HepG2 (cell line): ENCODE results near the gene QSOX2. TPM values are rescaled to one million over a fixed set of nuclear protein-coding genes. Genes with fewer than 3 reads are reported as not detected.

Experiments
- ATAC-seq: fragments of 200-7000 bp; cut with Tn5 transposase; 3 replicates; pipeline ENCODE4 v1.9.1; 2020; ENCODE audit warnings: mild to moderate bottlenecking, moderate library complexity
- BruUV-seq: library from RNA; stranded (reverse); fragments of 400-500 nt; replicated peaks from 2 replicates; lab custom pipeline; 2021; lab: Mats Ljungman, UMichigan
- CTCF ChIA-PET: fragments of 300-600 bp; formaldehyde crosslinking; extraction: SDS; loops from one replicate; lab custom pipeline; 2021; ENCODE audit warnings: low total read pairs, inconsistent platforms, low intra/inter-chr PET ratio; lab: Yijun Ruan, JAX
- POLR2A ChIA-PET: fragments of 350-600 bp; sonication (Branson Sonifier 250); formaldehyde crosslinking; loops from one replicate; lab custom pipeline; 2020; ENCODE audit warnings: antibody characterized with exemption, inconsistent platforms; lab: Yijun Ruan, JAX
- DNase-seq: peaks from one replicate; pipeline ENCODE4 v3.0.0-alpha.2; 2015; ENCODE audit warnings: low spot score
- FAIRE-seq: peaks from 3 replicates; lab custom pipeline; 2011; peaks lifted over from hg19 to GRCh38; lab: Jason Lieb, UNC
- H2AFZ ChIP-seq: one replicate; pipeline ENCODE4 v1.6.1; 2011; ENCODE audit warnings: low read length, inconsistent platforms
- H3K27ac ChIP-seq: fragments of 300-600 bp; 3 replicates; pipeline ENCODE4 v1.8.0; 2011; ENCODE audit warnings: mixed run types, mild to moderate bottlenecking, mixed read lengths, low read length, inconsistent platforms; ENCODE audit not compliant: insufficient read depth; ENCODE audit errors: extremely low read length
- H3K27me3 ChIP-seq, 2 experiments: fragments of 200-600 bp in 1 of 2; 2 replicates in 1 of 2; 3 replicates in 1 of 2; pipeline versions ENCODE4 v1.6.0 to v1.8.0; 2011; ENCODE audit warnings: low read length in 2 of 2, mild to moderate bottlenecking in 2 of 2, moderate library complexity in 2 of 2, inconsistent platforms in 1 of 2; ENCODE audit not compliant: insufficient read depth in 2 of 2, control insufficient read depth in 1 of 2
- H3K36me3 ChIP-seq, 2 experiments: fragments of 200-600 bp in 1 of 2; replicated peaks in 1 of 2; 2 replicates in 1 of 2; 3 replicates in 1 of 2; pipeline versions ENCODE4 v1.5.1 to v1.8.0; 2011; ENCODE audit warnings: low read length in 2 of 2, inconsistent platforms in 1 of 2; ENCODE audit not compliant: insufficient read depth in 2 of 2, control insufficient read depth in 1 of 2
- H3K4me1 ChIP-seq: 2 replicates; pipeline ENCODE4 v1.5.1; 2012; ENCODE audit warnings: low read length, inconsistent platforms; ENCODE audit not compliant: insufficient read depth
- H3K4me2 ChIP-seq: 2 replicates; pipeline ENCODE4 v1.6.0; 2011; ENCODE audit warnings: low read depth, low read length, inconsistent platforms
- H3K4me3 ChIP-seq, 3 experiments: fragments of 200-600 bp in 1 of 3; sonication (generic), shearing (Covaris generic) in 1 of 3; replicated peaks in 1 of 3; 2 replicates each; pipeline ENCODE4 v1.5.1; 2011 to 2016; ENCODE audit warnings: low read length in 3 of 3, inconsistent platforms in 2 of 3, low read depth in 2 of 3, mild to moderate bottlenecking in 2 of 3, control low read depth in 1 of 3, mixed read lengths in 1 of 3; ENCODE audit not compliant: insufficient read depth in 1 of 3
- H3K79me2 ChIP-seq: one replicate; pipeline ENCODE4 v1.6.1; 2011; ENCODE audit warnings: low read length, inconsistent platforms; ENCODE audit not compliant: insufficient read depth
- H3K9ac ChIP-seq: 2 replicates; pipeline ENCODE4 v1.6.0; 2011; ENCODE audit warnings: mild to moderate bottlenecking, low read depth, low read length, inconsistent platforms; ENCODE audit not compliant: insufficient read depth
- H3K9me3 ChIP-seq: 2 replicates; pipeline ENCODE4 v1.5.1; 2012; ENCODE audit warnings: mild to moderate bottlenecking, low read length
- H4K20me1 ChIP-seq: 2 replicates; pipeline ENCODE4 v1.6.0; 2011; ENCODE audit warnings: inconsistent platforms, mild to moderate bottlenecking, low read length, moderate library complexity; ENCODE audit not compliant: insufficient read depth
- CBX5 ChIP-seq: sonication (generic); formaldehyde crosslinking; IDR thresholded peaks from 2 replicates; pipeline ENCODE4 v1.4.0; 2020; ENCODE audit warnings: missing genetic modification reagents, borderline replicate concordance
- ZBTB7A ChIP-seq: sonication (generic); formaldehyde crosslinking; IDR thresholded peaks from 2 replicates; pipeline ENCODE4 v1.8.0; 2022; ENCODE audit warnings: mild to moderate bottlenecking, missing genetic modification reagents
- ZFP36 ChIP-seq: fragments of 150-350 bp; IDR thresholded peaks from 2 replicates; pipeline ENCODE4 v1.6.1; 2018; ENCODE audit warnings: borderline replicate concordance, low read length, low read depth; ENCODE audit not compliant: partially characterized antibody
- ZFP62 ChIP-seq: sonication (generic); formaldehyde crosslinking; IDR thresholded peaks from 2 replicates; pipeline ENCODE4 v1.4.0; 2020; ENCODE audit warnings: missing genetic modification reagents
- ZFYVE20 ChIP-seq: sonication (generic); formaldehyde crosslinking; IDR thresholded peaks from 2 replicates; pipeline ENCODE4 v1.8.0; 2023; ENCODE audit warnings: low read depth, mild to moderate bottlenecking, moderate library complexity, missing genetic modification reagents, borderline replicate concordance
- ZNF121 ChIP-seq: sonication (generic); formaldehyde crosslinking; IDR thresholded peaks from 2 replicates; pipeline ENCODE4 v1.5.0; 2020; ENCODE audit warnings: mild to moderate bottlenecking, missing genetic modification reagents
- WGBS: methylation state at CpG from one replicate; pipeline ENCODE4 v1.1.6; 2017; ENCODE audit warnings: low lambda C conversion rate; 5-methylcytosine and 5-hydroxymethylcytosine counted together
- in situ Hi-C: cut with HindIII; loops from 2 replicates; pipeline ENCODE4 v1.10.0; 2017; ENCODE audit warnings: low pct_unique_long_range_greater_than_20kb; ENCODE audit not compliant: extremely low pct_ligation_motif_present
- intact Hi-C: fragments of 100-400 bp; cut with micrococcal nuclease; formaldehyde crosslinking; loops from one replicate; pipeline ENCODE4 v1.10.0; 2022; ENCODE audit not compliant: unreplicated experiment
- polyA plus RNA-seq, 8 experiments: library from polyadenylated mRNA; depleted of rRNA in 3 of 8; stranded (reverse) in 7 of 8; unstranded in 1 of 8; fragments of >200 nt; fragmentation: Illumina TruSeq in 4 of 8; extraction: Trizol in 4 of 8; gene quantifications; 2 replicates each; pipeline versions ENCODE4 v1.2.1 to v1.2.3, GENCODE V29; 2011 to 2016; ENCODE audit warnings: low read depth in 4 of 8, missing spikeins in 1 of 8, mixed read lengths in 1 of 8; ENCODE audit not compliant: insufficient read depth in 1 of 8
- total RNA-seq, 5 experiments: library from RNA; depleted of rRNA; stranded (reverse); fragments of >200 nt; fragmentation: Illumina TruSeq; extraction: Trizol; gene quantifications; 2 replicates each; pipeline ENCODE4 v1.2.3, GENCODE V29; 2016; ENCODE audit warnings: low read depth in 1 of 5
- TF ChIP-seq, protein P1 (sequence below): sonication (generic); formaldehyde crosslinking; IDR thresholded peaks from 2 replicates; pipeline ENCODE4 v1.5.0; 2020; ENCODE audit warnings: mild to moderate bottlenecking, missing genetic modification reagents
- TF ChIP-seq, protein P2 (sequence below): sonication (generic); formaldehyde crosslinking; IDR thresholded peaks from 2 replicates; pipeline ENCODE4 v1.5.0; 2020; ENCODE audit warnings: mild to moderate bottlenecking, missing genetic modification reagents, borderline replicate concordance
- TF ChIP-seq, protein P3 (sequence below): sonication (generic); formaldehyde crosslinking; IDR thresholded peaks from 2 replicates; pipeline ENCODE4 v1.9.0; 2021; ENCODE audit warnings: missing genetic modification reagents, borderline replicate concordance

The QSOX2 gene
- total and polyA plus RNA-seq, 2 of the 13 experiments (the other 11 are each of a cell fraction or from before 2014, with no cell fraction given), result 27.1 to 42.1 TPM

DNA sequence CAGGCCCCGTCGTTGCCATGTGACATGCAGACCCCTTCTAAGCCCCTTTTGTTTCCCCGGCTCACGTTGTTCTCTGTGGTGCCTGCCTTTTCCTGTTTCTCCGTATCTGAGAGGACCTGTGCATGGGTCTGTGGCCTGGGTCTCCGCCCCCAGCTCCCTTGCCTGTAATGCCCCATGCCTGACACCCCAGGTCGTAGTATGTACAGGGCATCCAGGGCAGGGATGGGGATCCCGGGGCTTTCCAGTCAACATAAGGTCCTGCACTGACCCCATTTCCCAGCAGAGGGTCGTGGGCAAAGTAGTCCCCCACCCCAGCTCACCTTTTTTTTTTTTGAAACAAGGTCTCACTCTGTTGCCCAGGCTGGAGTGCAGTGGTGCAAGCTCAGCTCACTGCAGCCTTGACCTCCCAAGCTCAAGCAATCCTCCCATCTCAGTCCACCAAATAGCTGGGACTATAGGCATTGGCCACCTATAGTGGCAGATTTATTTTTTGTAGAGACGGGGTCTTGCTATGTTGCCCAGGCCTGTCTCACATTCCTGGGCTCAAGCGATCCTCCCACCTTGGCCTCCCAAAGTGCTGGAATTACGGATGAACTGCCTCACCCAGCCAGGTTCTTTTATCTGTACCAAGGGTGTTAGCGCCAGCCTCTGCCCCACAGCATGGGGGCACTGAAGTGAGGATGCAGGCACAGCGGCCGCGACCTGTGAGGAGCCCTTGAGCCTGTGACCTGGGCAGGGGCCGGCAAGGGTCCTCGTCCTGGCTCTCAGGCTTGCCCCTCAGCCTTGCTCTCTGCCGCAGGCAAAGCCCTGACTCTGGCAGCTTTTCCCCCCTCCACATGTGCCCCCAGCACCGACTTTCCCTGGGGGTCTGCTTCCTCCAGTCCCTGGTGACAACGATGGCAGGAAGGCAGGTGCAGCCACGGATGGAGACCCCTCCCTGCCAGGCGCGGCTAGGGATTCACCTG, 19.1 kb upstream of the QSOX2 start:
- no peak for FAIRE-seq
- Histone ChIP-seq H3K27me3 (peaks cover 21 to 79% of the 10 kb centered on the region in 2 experiments; a peak in 4 of 5 replicates), H3K9ac (no peak overlapping the region), H2AFZ (no peak overlapping the region), H3K79me2 (no peaks in the 10 kb centered on the region), H3K27ac (no peak overlapping the region), H3K4me2 (no peak overlapping the region), H3K4me1 (peaks cover 24% of the 10 kb centered on the region), H3K9me3 (no peaks in the 10 kb centered on the region), H3K4me3 (no peak overlapping the region), H3K36me3 (no peaks in the 10 kb centered on the region), H4K20me1 (no peaks in the 10 kb centered on the region)
- no TSS peak for BruUV-seq
- TF ChIP-seq, protein P1, sequence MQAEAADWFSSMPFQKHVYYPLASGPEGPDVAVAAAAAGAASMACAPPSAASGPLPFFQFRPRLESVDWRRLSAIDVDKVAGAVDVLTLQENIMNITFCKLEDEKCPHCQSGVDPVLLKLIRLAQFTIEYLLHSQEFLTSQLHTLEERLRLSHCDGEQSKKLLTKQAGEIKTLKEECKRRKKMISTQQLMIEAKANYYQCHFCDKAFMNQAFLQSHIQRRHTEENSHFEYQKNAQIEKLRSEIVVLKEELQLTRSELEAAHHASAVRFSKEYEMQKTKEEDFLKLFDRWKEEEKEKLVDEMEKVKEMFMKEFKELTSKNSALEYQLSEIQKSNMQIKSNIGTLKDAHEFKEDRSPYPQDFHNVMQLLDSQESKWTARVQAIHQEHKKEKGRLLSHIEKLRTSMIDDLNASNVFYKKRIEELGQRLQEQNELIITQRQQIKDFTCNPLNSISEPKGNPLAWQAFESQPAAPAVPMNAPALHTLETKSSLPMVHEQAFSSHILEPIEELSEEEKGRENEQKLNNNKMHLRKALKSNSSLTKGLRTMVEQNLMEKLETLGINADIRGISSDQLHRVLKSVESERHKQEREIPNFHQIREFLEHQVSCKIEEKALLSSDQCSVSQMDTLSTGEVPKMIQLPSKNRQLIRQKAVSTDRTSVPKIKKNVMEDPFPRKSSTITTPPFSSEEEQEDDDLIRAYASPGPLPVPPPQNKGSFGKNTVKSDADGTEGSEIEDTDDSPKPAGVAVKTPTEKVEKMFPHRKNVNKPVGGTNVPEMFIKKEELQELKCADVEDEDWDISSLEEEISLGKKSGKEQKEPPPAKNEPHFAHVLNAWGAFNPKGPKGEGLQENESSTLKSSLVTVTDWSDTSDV (CRISPR knock-in tag), result no peak
- TF ChIP-seq ZBTB7A (CRISPR knock-in tag), result 0 out of 2 replicates have a peak, but pooled peaks have one; percentile 16
- 0 out of 2 replicates have a peak, but pooled peaks have one; percentile 43 for TF ChIP-seq ZNF121 (CRISPR knock-in tag)
- TF ChIP-seq ZFP36, result no peak
- no peak for TF ChIP-seq ZFP62 (CRISPR knock-in tag)
- TF ChIP-seq, protein P2, sequence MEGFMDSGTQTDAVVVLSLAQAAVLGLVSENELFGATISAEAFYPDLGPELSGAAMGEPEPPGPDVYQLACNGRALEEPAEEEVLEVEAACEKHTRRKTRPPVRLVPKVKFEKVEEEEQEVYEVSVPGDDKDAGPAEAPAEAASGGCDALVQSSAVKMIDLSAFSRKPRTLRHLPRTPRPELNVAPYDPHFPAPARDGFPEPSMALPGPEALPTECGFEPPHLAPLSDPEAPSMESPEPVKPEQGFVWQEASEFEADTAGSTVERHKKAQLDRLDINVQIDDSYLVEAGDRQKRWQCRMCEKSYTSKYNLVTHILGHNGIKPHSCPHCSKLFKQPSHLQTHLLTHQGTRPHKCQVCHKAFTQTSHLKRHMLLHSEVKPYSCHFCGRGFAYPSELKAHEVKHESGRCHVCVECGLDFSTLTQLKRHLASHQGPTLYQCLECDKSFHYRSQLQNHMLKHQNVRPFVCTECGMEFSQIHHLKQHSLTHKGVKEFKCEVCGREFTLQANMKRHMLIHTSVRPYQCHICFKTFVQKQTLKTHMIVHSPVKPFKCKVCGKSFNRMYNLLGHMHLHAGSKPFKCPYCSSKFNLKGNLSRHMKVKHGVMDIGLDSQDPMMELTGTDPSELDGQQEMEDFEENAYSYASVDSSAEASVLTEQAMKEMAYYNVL (CRISPR knock-in tag), result no peak
- TF ChIP-seq, protein P3, sequence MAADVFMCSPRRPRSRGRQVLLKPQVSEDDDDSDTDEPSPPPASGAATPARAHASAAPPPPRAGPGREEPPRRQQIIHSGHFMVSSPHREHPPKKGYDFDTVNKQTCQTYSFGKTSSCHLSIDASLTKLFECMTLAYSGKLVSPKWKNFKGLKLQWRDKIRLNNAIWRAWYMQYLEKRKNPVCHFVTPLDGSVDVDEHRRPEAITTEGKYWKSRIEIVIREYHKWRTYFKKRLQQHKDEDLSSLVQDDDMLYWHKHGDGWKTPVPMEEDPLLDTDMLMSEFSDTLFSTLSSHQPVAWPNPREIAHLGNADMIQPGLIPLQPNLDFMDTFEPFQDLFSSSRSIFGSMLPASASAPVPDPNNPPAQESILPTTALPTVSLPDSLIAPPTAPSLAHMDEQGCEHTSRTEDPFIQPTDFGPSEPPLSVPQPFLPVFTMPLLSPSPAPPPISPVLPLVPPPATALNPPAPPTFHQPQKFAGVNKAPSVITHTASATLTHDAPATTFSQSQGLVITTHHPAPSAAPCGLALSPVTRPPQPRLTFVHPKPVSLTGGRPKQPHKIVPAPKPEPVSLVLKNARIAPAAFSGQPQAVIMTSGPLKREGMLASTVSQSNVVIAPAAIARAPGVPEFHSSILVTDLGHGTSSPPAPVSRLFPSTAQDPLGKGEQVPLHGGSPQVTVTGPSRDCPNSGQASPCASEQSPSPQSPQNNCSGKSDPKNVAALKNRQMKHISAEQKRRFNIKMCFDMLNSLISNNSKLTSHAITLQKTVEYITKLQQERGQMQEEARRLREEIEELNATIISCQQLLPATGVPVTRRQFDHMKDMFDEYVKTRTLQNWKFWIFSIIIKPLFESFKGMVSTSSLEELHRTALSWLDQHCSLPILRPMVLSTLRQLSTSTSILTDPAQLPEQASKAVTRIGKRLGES (CRISPR knock-in tag), result no peak
- no peak for TF ChIP-seq CBX5 (CRISPR knock-in tag)
- TF ChIP-seq ZFYVE20 (CRISPR knock-in tag), result no peak
- ChIA-PET POLR2A (no interaction called here), CTCF (no interaction called here)
- no peak for DNase-seq
- no peak for ATAC-seq
- in situ Hi-C loops (loop anchor here (25.0 kb wide), 1 partner anchor 277 kb away; no protein-coding TSS in a partner anchor), intact Hi-C loops (no loop called here)
- 44% methylated on average over 13 of the region's 24 CpGs for WGBS
